Karpas-422 (cell line): ENCODE results near the gene CAV2. TPM values are rescaled to one million over a fixed set of nuclear protein-coding genes. Genes with fewer than 3 reads are reported as not detected.
A peak's percentile ranks its signal among the peaks of the same experiment; 100 is the strongest.

Experiments
- DNase-seq: peaks from one replicate; pipeline ENCODE4 v3.0.0-alpha.2; 2015
- H2AFZ ChIP-seq: fragments of 200-600 bp; sonication (generic); 2 replicates; pipeline ENCODE4 v1.6.1; 2014; ENCODE audit warnings: antibody characterized with exemption, low read length, mixed read lengths
- H3K27ac ChIP-seq: fragments of 200-600 bp; sonication (generic); 2 replicates; pipeline ENCODE4 v1.5.1; 2014; ENCODE audit warnings: mild to moderate bottlenecking, low read length, moderate library complexity
- H3K27me3 ChIP-seq: fragments of 200-600 bp; sonication (generic); 2 replicates; pipeline ENCODE4 v1.6.1; 2014; ENCODE audit warnings: low read length, mixed read lengths
- H3K36me3 ChIP-seq: fragments of 200-600 bp; sonication (generic); 2 replicates; pipeline ENCODE4 v1.6.1; 2014; ENCODE audit warnings: low read length, mixed read lengths; ENCODE audit not compliant: insufficient read depth
- H3K4me1 ChIP-seq: fragments of 200-600 bp; sonication (generic); 2 replicates; pipeline ENCODE4 v1.6.1; 2014; ENCODE audit warnings: mild to moderate bottlenecking, low read length, mixed read lengths
- H3K4me2 ChIP-seq: fragments of 200-600 bp; sonication (generic); 2 replicates; pipeline ENCODE4 v1.6.1; 2014; ENCODE audit warnings: low read length, low read depth, mild to moderate bottlenecking; ENCODE audit not compliant: poor library complexity, severe bottlenecking
- H3K4me3 ChIP-seq: fragments of 200-600 bp; sonication (generic); 2 replicates; pipeline ENCODE4 v1.5.1; 2014; ENCODE audit warnings: mild to moderate bottlenecking, antibody characterized with exemption, low read length, mixed read lengths
- H3K79me2 ChIP-seq: fragments of 200-600 bp; sonication (generic); 2 replicates; pipeline ENCODE4 v1.6.1; 2014; ENCODE audit warnings: mild to moderate bottlenecking, low read length, mixed read lengths
- H3K9ac ChIP-seq: fragments of 200-600 bp; sonication (generic); 2 replicates; pipeline ENCODE4 v1.6.0; 2014; ENCODE audit warnings: low read length
- H3K9me2 ChIP-seq: fragments of 200-600 bp; sonication (generic), shearing (Covaris generic); replicated peaks from 2 replicates; pipeline ENCODE4 v1.6.0; 2014; ENCODE audit warnings: mild to moderate bottlenecking, low read length, moderate library complexity; ENCODE audit not compliant: insufficient read depth
- H3K9me3 ChIP-seq: fragments of 300-700, 200-600 bp; sonication (generic); 2 replicates; pipeline ENCODE4 v1.6.1; 2014; ENCODE audit warnings: low read length, mixed read lengths
- H4K20me1 ChIP-seq: fragments of 200-600 bp; sonication (generic); 2 replicates; pipeline ENCODE4 v1.6.1; 2014; ENCODE audit warnings: mild to moderate bottlenecking, antibody characterized with exemption, low read length, low read depth; ENCODE audit not compliant: insufficient read depth
- total RNA-seq: library from RNA; depleted of rRNA; stranded (reverse); fragments of >200 nt; shearing (Covaris generic); gene quantifications from 2 replicates; pipeline ENCODE4 v1.2.3, GENCODE V29; 2014; ENCODE audit warnings: low replicate concordance

Gene CAV2
- total RNA-seq, 1 experiment from 2014 or later = 1.2 TPM

DNA sequence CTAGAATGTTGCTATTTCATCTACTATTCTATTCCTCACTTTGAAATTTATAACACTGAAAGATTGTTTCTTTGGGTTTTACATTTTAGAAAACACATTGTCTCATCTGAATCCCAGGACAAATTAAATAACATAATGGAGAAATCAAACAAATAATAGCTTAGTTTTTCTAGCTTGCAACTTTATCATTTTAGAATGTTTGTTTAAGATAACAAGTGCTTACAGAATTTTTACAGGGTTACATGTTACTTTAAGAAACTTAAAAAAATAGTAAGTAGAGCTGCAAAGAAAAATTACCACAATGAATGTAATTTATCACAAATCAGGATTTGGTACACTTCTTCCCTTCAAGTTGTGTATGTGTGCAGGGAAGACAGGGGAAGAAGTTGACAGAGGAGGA lies 11.3 kb downstream of the CAV2 start:
- Histone ChIP-seq H3K4me3 (no peak overlapping the region), H3K4me2 (no peak overlapping the region), H3K9me3 (no peaks in the 10 kb centered on the region), H3K4me1 (peaks cover 17% of the 10 kb centered on the region), H3K9ac (no peak overlapping the region), H3K27ac (no peak overlapping the region), H3K9me2 (no peaks in the 10 kb centered on the region), H2AFZ (no peak overlapping the region), H3K36me3 (no peaks in the 10 kb centered on the region), H3K79me2 (no peaks in the 10 kb centered on the region), H3K27me3 (no peaks in the 10 kb centered on the region), H4K20me1 (no peaks in the 10 kb centered on the region)
- no peak for DNase-seq

- Histone ChIP-seq H3K4me3 (peak overlapping the region; percentile 65), H3K9ac (peak overlapping the region; percentile 64), H3K36me3 (no peaks in the 10 kb centered on the region), H3K27me3 (no peaks in the 10 kb centered on the region), H4K20me1 (no peaks in the 10 kb centered on the region), H3K9me2 (no peaks in the 10 kb centered on the region), H2AFZ (peak overlapping the region; percentile 97), H3K4me1 (peaks cover 17% of the 10 kb centered on the region), H3K4me2 (peak overlapping the region; percentile 77), H3K9me3 (no peaks in the 10 kb centered on the region), H3K79me2 (no peaks in the 10 kb centered on the region), H3K27ac (no peak overlapping the region)
- peak; percentile 60 for DNase-seq
These were observed 12.3 kb downstream of the CAV2 start for GRCh38 chr7:116511552-116512519.

- H3K27me3 ChIP-seq = no peaks in the 10 kb centered on the region
- H3K9me3 ChIP-seq = no peaks in the 10 kb centered on the region
- peak overlapping the region; percentile 64 for H3K9ac ChIP-seq
- peak overlapping the region; percentile 77 for H3K4me2 ChIP-seq
- H3K36me3 ChIP-seq = no peaks in the 10 kb centered on the region
- H3K4me3 ChIP-seq = peak overlapping the region; percentile 65
- peaks cover 17% of the 10 kb centered on the region for H3K4me1 ChIP-seq
- no peaks in the 10 kb centered on the region for H3K79me2 ChIP-seq
- no peak overlapping the region for H3K27ac ChIP-seq
- no peaks in the 10 kb centered on the region for H3K9me2 ChIP-seq
- H4K20me1 ChIP-seq = no peaks in the 10 kb centered on the region
- H2AFZ ChIP-seq = peak overlapping the region; percentile 97
- no peak for DNase-seq
These were observed 13.1 kb downstream of the CAV2 start for GRCh38 chr7:116512520-116513188.

DNA sequence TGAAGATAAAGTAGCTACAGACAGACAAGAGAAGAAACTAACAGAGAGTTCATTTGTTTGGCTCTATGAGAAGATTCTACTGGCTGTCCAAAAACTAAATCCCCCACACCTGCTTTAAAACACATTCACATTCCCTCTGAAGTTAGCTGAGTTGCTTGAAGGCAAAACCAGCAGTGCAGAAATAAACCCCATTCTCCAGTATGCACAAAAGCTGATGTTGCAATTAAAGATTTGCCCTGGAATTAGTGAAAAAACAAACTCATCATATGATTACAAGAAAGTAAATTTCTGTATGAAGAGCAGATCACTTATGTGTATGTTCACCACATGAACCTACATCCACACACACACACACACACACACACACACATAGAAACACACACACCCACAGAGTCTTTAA lies 16.0 kb downstream of the CAV2 start:
- no peaks in the 10 kb centered on the region for H3K9me3 ChIP-seq
- DNase-seq = no peak
- no peak overlapping the region for H3K9ac ChIP-seq
- H3K4me2 ChIP-seq = no peak overlapping the region
- peaks cover 17% of the 10 kb centered on the region for H3K4me1 ChIP-seq
- H2AFZ ChIP-seq = no peak overlapping the region
- no peak overlapping the region for H3K27ac ChIP-seq
- no peaks in the 10 kb centered on the region for H3K36me3 ChIP-seq
- H3K79me2 ChIP-seq = no peaks in the 10 kb centered on the region
- H3K4me3 ChIP-seq = no peak overlapping the region
- no peaks in the 10 kb centered on the region for H3K9me2 ChIP-seq
- H4K20me1 ChIP-seq = no peaks in the 10 kb centered on the region
- H3K27me3 ChIP-seq = no peaks in the 10 kb centered on the region

DNA sequence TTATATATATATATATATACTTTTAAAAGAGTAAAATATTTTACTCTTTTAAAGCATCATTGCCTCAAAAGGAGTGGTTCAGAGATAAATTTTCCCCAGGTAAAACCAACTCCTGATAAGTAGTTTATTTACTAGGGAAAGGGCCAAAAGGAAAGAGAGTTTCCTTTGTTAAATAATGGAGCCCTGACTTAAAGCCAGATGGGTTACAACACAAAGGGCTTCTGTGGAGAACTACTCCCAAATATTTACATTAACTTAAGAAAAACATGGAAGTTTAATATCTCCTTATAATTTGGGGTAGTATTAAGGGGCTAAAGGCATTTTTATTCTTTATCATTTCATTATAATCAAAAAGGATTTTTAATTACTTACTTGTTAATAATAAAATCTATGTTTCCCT lies 16.8 kb downstream of the CAV2 start:
- no peak overlapping the region for H3K27ac ChIP-seq
- H3K9me3 ChIP-seq = no peaks in the 10 kb centered on the region
- no peaks in the 10 kb centered on the region for H4K20me1 ChIP-seq
- no peak overlapping the region for H2AFZ ChIP-seq
- H3K79me2 ChIP-seq = no peaks in the 10 kb centered on the region
- no peaks in the 10 kb centered on the region for H3K27me3 ChIP-seq
- H3K9me2 ChIP-seq = no peaks in the 10 kb centered on the region
- DNase-seq = no peak
- H3K9ac ChIP-seq = no peak overlapping the region
- peaks cover 16% of the 10 kb centered on the region for H3K4me1 ChIP-seq
- H3K4me3 ChIP-seq = no peak overlapping the region
- no peak overlapping the region for H3K4me2 ChIP-seq
- no peaks in the 10 kb centered on the region for H3K36me3 ChIP-seq

DNA sequence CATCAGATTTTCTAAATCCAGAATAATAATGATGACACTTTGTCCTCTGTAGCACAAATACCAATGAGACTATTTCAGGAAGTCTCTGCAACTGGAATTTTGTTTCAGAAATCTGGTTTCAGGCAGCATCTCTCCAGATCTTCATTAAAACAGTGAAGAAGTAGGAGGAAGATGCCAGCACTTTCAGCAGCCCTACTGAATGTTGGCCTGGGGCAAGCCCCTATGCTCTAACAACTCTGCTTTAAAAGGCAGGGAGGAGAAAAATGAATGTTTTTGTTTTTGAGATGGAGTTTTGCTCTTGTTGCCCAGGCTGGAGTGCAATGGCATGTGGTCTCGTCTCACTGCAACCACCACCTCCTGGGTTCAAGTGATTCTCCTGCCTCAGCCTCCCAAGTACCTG lies 18.1 kb downstream of the CAV2 start:
- no peak overlapping the region for H3K4me2 ChIP-seq

DNA sequence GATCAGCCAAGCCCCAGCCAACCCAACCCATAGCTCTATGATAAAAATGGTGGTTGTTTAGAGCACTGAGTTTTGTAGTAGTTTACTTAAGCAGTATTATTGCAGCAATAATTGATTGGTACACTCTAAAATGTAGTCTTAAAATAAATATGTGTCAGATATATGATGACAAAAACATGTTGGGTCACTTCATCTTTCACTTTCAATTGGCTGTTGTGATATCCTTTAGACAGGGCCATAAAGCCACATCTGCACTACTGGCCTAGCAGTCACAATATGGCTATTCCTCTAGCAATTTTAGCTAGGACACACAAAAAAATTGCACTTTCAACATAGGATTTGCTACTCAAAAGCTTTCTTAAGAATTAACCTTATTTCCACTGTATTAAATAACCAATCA lies 19.4 kb downstream of the CAV2 start:
- H3K4me3 ChIP-seq = no peak overlapping the region

More for the DNA sequence above, 18.1 kb downstream of the CAV2 start:
- Histone ChIP-seq H3K9me3 (no peaks in the 10 kb centered on the region), H3K4me1 (0 out of 2 replicates have a peak, but pooled peaks cover 3% of the 10 kb centered on the region), H3K27ac (no peak overlapping the region), H3K9me2 (no peaks in the 10 kb centered on the region), H2AFZ (no peak overlapping the region), H3K27me3 (no peaks in the 10 kb centered on the region), H3K4me3 (no peak overlapping the region), H3K79me2 (no peaks in the 10 kb centered on the region), H3K9ac (no peak overlapping the region), H3K36me3 (no peaks in the 10 kb centered on the region), H4K20me1 (no peaks in the 10 kb centered on the region)
- DNase-seq = no peak

DNA sequence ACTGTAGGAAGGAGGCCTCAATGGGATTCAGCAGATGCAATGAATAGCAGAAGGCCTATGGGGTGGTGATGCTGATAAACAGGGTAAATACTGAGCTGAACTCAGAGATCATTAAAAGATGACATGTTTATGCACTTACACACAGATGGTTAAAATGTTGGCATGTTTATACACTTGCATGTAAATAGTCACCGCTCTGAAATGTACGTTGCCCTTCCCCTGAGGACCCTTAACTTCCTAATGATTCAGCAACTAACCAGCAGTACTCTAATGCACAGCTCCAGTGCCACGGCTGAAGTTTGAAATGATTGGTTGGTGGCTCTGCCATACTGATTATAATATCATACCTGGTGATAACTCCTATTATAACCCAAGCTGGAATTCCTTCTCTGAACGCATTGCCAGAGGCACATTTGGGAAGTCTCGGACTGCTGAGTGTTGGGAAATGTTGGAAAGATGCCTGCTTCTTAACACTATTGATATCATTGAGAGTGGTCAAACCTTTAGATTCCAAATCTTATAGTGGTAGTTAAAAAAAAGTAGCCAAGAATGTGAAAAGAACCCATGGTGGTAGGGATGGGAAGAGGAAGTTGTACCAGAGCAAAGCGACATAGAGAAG lies 21.6 kb downstream of the CAV2 start:
- Histone ChIP-seq H3K36me3 (no peaks in the 10 kb centered on the region), H3K4me2 (no peak overlapping the region), H4K20me1 (no peaks in the 10 kb centered on the region), H2AFZ (no peak overlapping the region), H3K4me1 (peaks cover 6% of the 10 kb centered on the region), H3K79me2 (no peaks in the 10 kb centered on the region), H3K4me3 (no peak overlapping the region), H3K27ac (no peak overlapping the region), H3K9me3 (no peaks in the 10 kb centered on the region), H3K27me3 (peaks cover 4% of the 10 kb centered on the region; the same call in 1 of the 2 replicates), H3K9me2 (no peaks in the 10 kb centered on the region), H3K9ac (no peak overlapping the region)
- no peak for DNase-seq

More for the DNA sequence above, 19.4 kb downstream of the CAV2 start:
- Histone ChIP-seq H3K27me3 (no peaks in the 10 kb centered on the region), H3K27ac (no peak overlapping the region), H3K79me2 (no peaks in the 10 kb centered on the region), H3K4me2 (no peak overlapping the region), H3K9ac (no peak overlapping the region), H3K9me2 (no peaks in the 10 kb centered on the region), H2AFZ (no peak overlapping the region), H3K9me3 (no peaks in the 10 kb centered on the region), H3K4me1 (no peaks in the 10 kb centered on the region), H3K36me3 (no peaks in the 10 kb centered on the region), H4K20me1 (no peaks in the 10 kb centered on the region)
- no peak for DNase-seq
